Progenitor cell of endocrine pancreas (in vitro differentiated cells): Measurements from ENCODE around the gene BRD3OS. TPM values are rescaled to one million over a fixed set of nuclear protein-coding genes. Genes with fewer than 3 reads are reported as not detected.
A peak's percentile ranks its signal among the peaks of the same experiment; 100 is the strongest.

Source experiments
- DNase-seq: peaks from one replicate; pipeline ENCODE4 v3.0.0; 2021; ENCODE audit warnings: low spot score; ENCODE audit not compliant: unreplicated experiment
- H3K27ac Mint-ChIP-seq: 2 replicates; pipeline ENCODE4 v1.8.0; 2021; ENCODE audit warnings: mild to moderate bottlenecking, moderate library complexity, mixed read lengths
- H3K27me3 Mint-ChIP-seq: 2 replicates; pipeline ENCODE4 v1.8.0; 2021; ENCODE audit warnings: mixed read lengths
- H3K36me3 Mint-ChIP-seq: 2 replicates; pipeline ENCODE4 v1.8.0; 2022; ENCODE audit warnings: mixed read lengths; ENCODE audit not compliant: insufficient read depth
- H3K4me1 Mint-ChIP-seq: 2 replicates; pipeline ENCODE4 v1.8.0; 2021; ENCODE audit warnings: low read depth, mixed read lengths
- H3K4me3 Mint-ChIP-seq: 2 replicates; pipeline ENCODE4 v1.8.0; 2021; ENCODE audit warnings: low read depth, mild to moderate bottlenecking, moderate library complexity, mixed read lengths
- H3K9me3 Mint-ChIP-seq: 2 replicates; pipeline ENCODE4 v1.8.0; 2021; ENCODE audit warnings: low read depth, mixed read lengths
- CTCF ChIP-seq: fragments of 200-600 bp; sonication (generic); IDR thresholded peaks from one replicate; pipeline ENCODE4 v1.5.0; 2021; ENCODE audit warnings: antibody characterized with exemption, mild to moderate bottlenecking; ENCODE audit not compliant: unreplicated experiment
- total RNA-seq: library from RNA; stranded (reverse); gene quantifications from 2 replicates; pipeline ENCODE4 v1.2.1, GENCODE V29; 2021

Gene BRD3OS
- total RNA-seq, 1 donor from 2014 or later = 28.0 TPM

GRCh38 chr9:134037641-134038040 is 12.4 kb downstream of the BRD3OS start:
- no peak overlapping the region for H3K4me3 Mint-ChIP-seq
- TF ChIP-seq CTCF = no peak
- peaks cover 50% of the 10 kb centered on the region for H3K36me3 Mint-ChIP-seq
- DNase-seq = no peak
- H3K27ac Mint-ChIP-seq = no peak overlapping the region
- peaks cover 4% of the 10 kb centered on the region for H3K9me3 Mint-ChIP-seq
- H3K27me3 Mint-ChIP-seq = no peaks in the 10 kb centered on the region
- no peaks in the 10 kb centered on the region for H3K4me1 Mint-ChIP-seq

DNA sequence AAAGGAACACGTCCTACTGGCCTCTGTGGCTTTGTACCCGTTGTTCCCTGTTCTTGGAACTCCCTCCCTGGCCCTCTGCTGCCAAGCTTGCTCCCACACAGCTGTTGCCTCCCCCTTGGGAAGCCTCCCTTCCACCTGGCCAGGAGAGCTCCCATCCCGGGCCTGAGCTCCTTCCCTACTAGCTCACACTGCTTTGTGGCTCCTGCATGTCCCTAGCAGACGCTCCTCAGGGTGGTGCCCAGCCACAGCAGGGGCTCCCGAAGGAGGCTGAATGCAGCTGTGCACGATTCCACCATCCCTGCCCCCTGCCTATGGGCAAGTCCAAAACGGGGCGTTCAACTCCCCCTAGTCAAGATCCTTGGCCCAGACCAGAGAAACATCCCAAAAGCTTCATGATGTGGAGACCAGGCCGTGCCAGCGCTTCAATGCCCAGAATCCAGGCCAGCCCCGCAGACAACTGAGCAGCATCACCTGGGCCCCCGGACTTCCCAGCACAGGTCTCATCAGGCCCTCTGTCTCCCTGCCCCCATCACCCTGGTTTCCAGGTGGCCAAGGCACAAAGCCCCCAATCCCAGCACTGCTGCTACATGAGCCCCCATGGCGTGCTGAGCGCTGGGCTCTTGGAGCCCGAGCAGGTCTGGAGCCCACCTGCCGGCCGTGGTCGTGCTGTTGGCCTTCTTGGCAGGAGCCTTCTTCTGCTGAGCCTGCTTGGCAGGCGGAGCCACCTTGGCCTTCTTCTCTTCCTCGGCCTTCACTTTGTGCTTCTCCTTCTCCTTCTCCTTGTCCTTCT is 14.3 kb downstream of the BRD3OS start:
- no peak for DNase-seq
- no peak overlapping the region for H3K4me3 Mint-ChIP-seq
- TF ChIP-seq CTCF = no peak
- H3K4me1 Mint-ChIP-seq = no peaks in the 10 kb centered on the region
- H3K27me3 Mint-ChIP-seq = no peaks in the 10 kb centered on the region
- peaks cover 4% of the 10 kb centered on the region for H3K9me3 Mint-ChIP-seq
- H3K36me3 Mint-ChIP-seq = peaks cover 44% of the 10 kb centered on the region
- H3K27ac Mint-ChIP-seq = peak overlapping the region; percentile 49

DNA sequence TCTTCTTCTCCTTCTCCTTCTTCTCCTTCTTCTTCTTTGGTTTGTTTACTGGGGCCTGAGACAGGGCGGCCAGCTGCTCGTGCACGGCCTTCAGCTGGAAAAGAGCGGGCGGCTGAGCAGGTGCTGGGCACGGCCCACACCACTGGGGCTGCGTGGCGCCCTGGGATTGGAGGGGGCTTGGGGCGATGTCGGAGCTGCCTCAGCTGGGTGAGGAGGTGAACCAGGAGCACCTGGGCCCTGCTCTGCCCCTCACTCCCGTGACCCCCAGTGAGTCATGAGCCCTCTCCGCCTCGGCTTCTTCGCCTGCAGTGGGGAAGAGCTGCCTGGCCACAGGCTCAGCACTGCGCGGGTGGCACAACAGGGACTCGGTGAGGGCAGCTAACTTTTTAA is 14.9 kb downstream of the BRD3OS start:
- Mint-ChIP-seq H3K36me3 (peaks cover 44% of the 10 kb centered on the region), H3K4me3 (no peak overlapping the region), H3K4me1 (no peaks in the 10 kb centered on the region), H3K27ac (no peak overlapping the region), H3K27me3 (no peaks in the 10 kb centered on the region), H3K9me3 (peaks cover 4% of the 10 kb centered on the region)
- no peak for DNase-seq
- no peak for TF ChIP-seq CTCF

DNA sequence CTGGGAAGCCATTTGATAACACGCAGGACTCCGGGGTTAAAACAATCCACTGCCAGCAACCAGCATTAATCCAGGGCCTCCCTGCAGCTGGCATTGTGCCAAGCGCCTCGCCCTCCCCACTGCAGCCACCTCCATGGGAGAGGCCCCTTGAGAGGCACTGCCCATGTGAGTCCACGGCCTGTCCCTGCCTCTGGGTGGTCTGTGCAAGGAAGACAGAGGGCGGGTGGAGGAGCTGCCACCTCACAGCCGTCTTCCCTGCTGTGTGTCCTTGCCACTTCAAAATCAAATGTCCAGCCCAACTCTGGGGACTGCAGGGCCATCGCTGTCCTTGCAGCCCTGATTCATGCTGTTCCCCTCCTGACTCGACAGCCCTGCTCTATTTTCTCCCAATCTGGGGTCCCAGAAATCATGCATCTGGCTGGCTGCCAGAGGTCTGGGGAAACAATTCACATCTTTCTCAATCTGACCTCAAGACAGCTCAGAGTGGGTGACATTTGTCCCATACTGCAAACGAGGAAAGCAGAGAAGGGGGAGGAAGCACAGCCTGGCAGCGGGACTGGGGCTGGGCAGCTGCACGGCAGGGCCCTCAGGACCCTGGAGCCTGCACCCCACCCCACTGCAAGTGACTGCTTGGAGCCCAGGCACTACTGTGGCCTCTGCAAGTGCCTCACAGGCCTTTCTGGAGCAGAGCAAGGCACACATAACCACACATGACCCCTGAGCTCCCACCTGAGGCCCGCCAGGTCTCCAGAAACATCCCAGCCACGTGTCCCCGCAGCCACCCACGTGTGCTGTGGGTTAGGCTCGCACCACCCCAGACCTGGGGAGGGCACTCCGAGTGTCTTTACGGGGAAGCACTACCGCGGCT is 15.7 kb downstream of the BRD3OS start:
- H3K9me3 Mint-ChIP-seq = peaks cover 4% of the 10 kb centered on the region
- no peaks in the 10 kb centered on the region for H3K27me3 Mint-ChIP-seq
- H3K27ac Mint-ChIP-seq = no peak overlapping the region
- DNase-seq = no peak
- peaks cover 40% of the 10 kb centered on the region for H3K36me3 Mint-ChIP-seq
- TF ChIP-seq CTCF = no peak
- no peak overlapping the region for H3K4me3 Mint-ChIP-seq
- no peaks in the 10 kb centered on the region for H3K4me1 Mint-ChIP-seq

- Mint-ChIP-seq H3K4me1 (no peaks in the 10 kb centered on the region), H3K4me3 (no peak overlapping the region), H3K36me3 (peaks cover 35% of the 10 kb centered on the region), H3K27ac (no peak overlapping the region), H3K9me3 (peaks cover 4% of the 10 kb centered on the region), H3K27me3 (no peaks in the 10 kb centered on the region)
- TF ChIP-seq CTCF = no peak
- DNase-seq = no peak
Observed at GRCh38 chr9:134041649-134041962, 16.3 kb downstream of the BRD3OS start.
